HepG2 (cell line): ENCODE measurements around the gene CRAMP1. TPM values are rescaled to one million over a fixed set of nuclear protein-coding genes. Genes with fewer than 3 reads are reported as not detected.

Source experiments
- ARNTL ChIP-seq: sonication (generic); formaldehyde crosslinking; IDR thresholded peaks from 2 replicates; pipeline ENCODE4 v1.4.0; 2020; ENCODE audit warnings: mild to moderate bottlenecking, missing genetic modification reagents
- ATF4 ChIP-seq, 2 experiments: fragments of 450-650 bp in 1 of 2; sonication (generic) in 1 of 2; formaldehyde crosslinking; IDR thresholded peaks; 2 replicates each; pipeline versions ENCODE4 v1.5.0 to v1.8.0; 2020 to 2022; ENCODE audit warnings: mild to moderate bottlenecking in 1 of 2, missing genetic modification reagents in 1 of 2
- FOSL2 ChIP-seq: sonication (generic); formaldehyde crosslinking; IDR thresholded peaks from 2 replicates; pipeline ENCODE4 v1.4.0; 2020; ENCODE audit warnings: missing genetic modification reagents
- FOXJ3 ChIP-seq: sonication (generic); formaldehyde crosslinking; IDR thresholded peaks from 2 replicates; pipeline ENCODE4 v1.4.0; 2020; ENCODE audit warnings: missing genetic modification reagents, mild to moderate bottlenecking, borderline replicate concordance
- HNRNPL ChIP-seq: fragments of 200-400 bp; formaldehyde crosslinking; IDR thresholded peaks from 2 replicates; pipeline ENCODE4 v1.6.1; 2017; ENCODE audit warnings: mild to moderate bottlenecking, low read depth, low read length
- MAFF ChIP-seq: IDR thresholded peaks from 2 replicates; pipeline ENCODE4 v1.6.1; 2011; ENCODE audit warnings: low read depth, low read length, improper control_type of control experiment
- MAFG ChIP-seq: sonication (generic); formaldehyde crosslinking; IDR thresholded peaks from 2 replicates; pipeline ENCODE4 v1.5.1; 2020; ENCODE audit warnings: mild to moderate bottlenecking, missing genetic modification reagents
- MAFK ChIP-seq, 2 experiments: IDR thresholded peaks in 1 of 2; conservative IDR thresholded peaks in 1 of 2; 2 replicates each; pipeline ENCODE4 v1.6.1; 2011; ENCODE audit warnings: improper control_type of control experiment in 2 of 2, low read length in 2 of 2
- NFE2 ChIP-seq: sonication (generic); formaldehyde crosslinking; IDR thresholded peaks from 2 replicates; pipeline ENCODE4 v1.4.0; 2020; ENCODE audit warnings: missing genetic modification reagents
- NFE2L2 ChIP-seq: fragments of 150-350 bp; IDR thresholded peaks from 2 replicates; pipeline ENCODE4 v1.6.1; 2014; ENCODE audit warnings: low read length
- REPIN1 ChIP-seq: sonication (generic); formaldehyde crosslinking; IDR thresholded peaks from 2 replicates; pipeline ENCODE4 v1.8.0; 2022; ENCODE audit warnings: missing genetic modification reagents, low read depth, mild to moderate bottlenecking, borderline replicate concordance
- RFX1 ChIP-seq: fragments of 450-650 bp; IDR thresholded peaks from 2 replicates; pipeline ENCODE4 v1.6.1; 2017
- SP140L ChIP-seq: sonication (generic); formaldehyde crosslinking; IDR thresholded peaks from 2 replicates; pipeline ENCODE4 v1.4.0; 2020; ENCODE audit warnings: missing genetic modification reagents, borderline replicate concordance
- ZBTB20 ChIP-seq: sonication (generic); formaldehyde crosslinking; IDR thresholded peaks from 2 replicates; pipeline ENCODE4 v1.8.1; 2023; ENCODE audit warnings: missing genetic modification reagents, low read depth, mild to moderate bottlenecking, borderline replicate concordance
- ZBTB4 ChIP-seq: sonication (generic); formaldehyde crosslinking; IDR thresholded peaks from 2 replicates; pipeline ENCODE4 v1.4.0; 2020; ENCODE audit warnings: missing genetic modification reagents, mild to moderate bottlenecking, borderline replicate concordance
- ZMAT5 ChIP-seq: sonication (generic); formaldehyde crosslinking; IDR thresholded peaks from 2 replicates; pipeline ENCODE4 v1.5.0; 2020; ENCODE audit warnings: mild to moderate bottlenecking, low read depth, missing genetic modification reagents, borderline replicate concordance
- ZNF253 ChIP-seq: sonication (generic); formaldehyde crosslinking; IDR thresholded peaks from 2 replicates; pipeline ENCODE4 v1.8.0; 2022; ENCODE audit warnings: mild to moderate bottlenecking, missing genetic modification reagents, borderline replicate concordance
- ZNF275 ChIP-seq: sonication (generic); formaldehyde crosslinking; IDR thresholded peaks from 2 replicates; pipeline ENCODE4 v1.8.0; 2022; ENCODE audit warnings: missing genetic modification reagents, mild to moderate bottlenecking, inconsistent platforms, borderline replicate concordance
- ZNF576 ChIP-seq: sonication (generic); formaldehyde crosslinking; IDR thresholded peaks from 2 replicates; pipeline ENCODE4 v1.4.0; 2020; ENCODE audit warnings: mild to moderate bottlenecking, missing genetic modification reagents
- ZNF710 ChIP-seq: sonication (generic); formaldehyde crosslinking; IDR thresholded peaks from 2 replicates; pipeline ENCODE4 v1.5.0; 2020; ENCODE audit warnings: mild to moderate bottlenecking, missing genetic modification reagents, borderline replicate concordance
- ZNF781 ChIP-seq: sonication (generic); formaldehyde crosslinking; IDR thresholded peaks from 2 replicates; pipeline ENCODE4 v1.5.1; 2020; ENCODE audit warnings: borderline replicate concordance, mild to moderate bottlenecking, missing genetic modification reagents; ENCODE audit errors: not compliant biosample characterization
- polyA plus RNA-seq, 8 experiments: library from polyadenylated mRNA; depleted of rRNA in 3 of 8; stranded (reverse) in 7 of 8; unstranded in 1 of 8; fragments of >200 nt; fragmentation: Illumina TruSeq in 4 of 8; extraction: Trizol in 4 of 8; gene quantifications; 2 replicates each; pipeline versions ENCODE4 v1.2.1 to v1.2.3, GENCODE V29; 2011 to 2016; ENCODE audit warnings: low read depth in 4 of 8, missing spikeins in 1 of 8, mixed read lengths in 1 of 8; ENCODE audit not compliant: insufficient read depth in 1 of 8
- total RNA-seq, 5 experiments: library from RNA; depleted of rRNA; stranded (reverse); fragments of >200 nt; fragmentation: Illumina TruSeq; extraction: Trizol; gene quantifications; 2 replicates each; pipeline ENCODE4 v1.2.3, GENCODE V29; 2016; ENCODE audit warnings: low read depth in 1 of 5

CRAMP1 gene
- total and polyA plus RNA-seq, 2 of the 13 experiments (the other 11 are each of a cell fraction or from before 2014, with no cell fraction given), result 6.8 to 9.7 TPM

- TF ChIP-seq FOSL2 (0 out of 2 replicates have a peak, but pooled peaks have one; percentile 32), ZNF275 (no peak), ZBTB4 (CRISPR knock-in tag) (no peak), MAFF (peak; percentile 41; the same call in 1 of the 2 replicates), ARNTL (CRISPR knock-in tag) (no peak), MAFK (conservative IDR thresholded peaks at IDR 0.05 in 1 of 2, IDR thresholded peaks at IDR 0.05 in 1 of 2; ENCODE audit: low read length in 2 of 2) (peak; percentile 33 to 63; a peak in 3 of 4 replicates), ZBTB20 (CRISPR knock-in tag) (no peak), NFE2L2 (peak; percentile 66; the same call in 1 of the 2 replicates), ATF4 (CRISPR knock-in tag; IDR thresholded peaks at IDR 0.05) (no peak), FOXJ3 (no peak), MAFG (CRISPR knock-in tag) (no peak), ZNF253 (CRISPR knock-in tag) (no peak), ZNF710 (no peak), HNRNPL (no peak), SP140L (no peak), ZNF576 (CRISPR knock-in tag) (no peak), REPIN1 (no peak), ZMAT5 (CRISPR knock-in tag) (no peak), NFE2 (CRISPR knock-in tag) (peak; percentile 47; the same call in 1 of the 2 replicates), RFX1 (no peak), ZNF781 (CRISPR knock-in tag) (no peak)
Measured at GRCh38 chr16:1645914-1646525, 33.9 kb downstream of the CRAMP1 start (continued).
